Lower leg skin (tissue), 3 donors: Measurements from ENCODE around the gene IER3.

Experiments
- CTCF ChIP-seq, 3 donors: fragments of 450-650 bp; IDR thresholded peaks; one replicate each; pipeline ENCODE4 v1.5.1; 2016; ENCODE audit warnings: antibody characterized with exemption in 3 of 3, mild to moderate bottlenecking in 3 of 3, moderate library complexity in 2 of 3
- POLR2A ChIP-seq, 2 donors: fragments of 450-650 bp; IDR thresholded peaks; one replicate each; pipeline ENCODE4 v1.6.1; 2016 to 2017; ENCODE audit warnings: antibody characterized with exemption in 2 of 2, mild to moderate bottlenecking in 1 of 2, moderate library complexity in 1 of 2

GRCh38 chr6:30747300-30747687 is 2.9 kb upstream of the IER3 start:
- no peak for TF ChIP-seq CTCF (IDR thresholded peaks at IDR 0.05)
- no peak for TF ChIP-seq POLR2A (IDR thresholded peaks at IDR 0.05)
